Activated CD4-positive, alpha-beta memory T cell treated with anti-CD3 and anti-CD28 coated beads for 36 hours (primary cell): Measurements from ENCODE around the gene TH. TPM values are rescaled to one million over a fixed set of nuclear protein-coding genes. Genes with fewer than 3 reads are reported as not detected.
"Not testable (repeated sequence)": the region's sequence is repeated elsewhere in the genome, so short reads cannot be mapped to it uniquely, and the experiment has no call there.

Experiments
- CTCF ChIA-PET: fragments of 350-600 bp; sonication (Branson Sonifier 250); formaldehyde crosslinking; loops from one replicate; lab custom pipeline; 2021; ENCODE audit warnings: antibody characterized with exemption, inconsistent platforms; lab: Charles Lee
- POLR2A ChIA-PET: fragments of 350-600 bp; sonication (Branson Sonifier 250); formaldehyde crosslinking; loops from one replicate; lab custom pipeline; 2021; ENCODE audit warnings: antibody characterized with exemption; lab: Charles Lee
- DNase-seq: peaks from one replicate; pipeline ENCODE4 v3.0.0-alpha.2; 2020
- H3K27ac Mint-ChIP-seq: one replicate; pipeline ENCODE4 v1.8.0; 2021; ENCODE audit warnings: mixed read lengths
- H3K27me3 Mint-ChIP-seq: one replicate; pipeline ENCODE4 v1.8.0; 2021; ENCODE audit warnings: mixed read lengths
- H3K36me3 Mint-ChIP-seq: one replicate; pipeline ENCODE4 v1.8.0; 2021; ENCODE audit warnings: mixed read lengths
- H3K4me1 Mint-ChIP-seq: one replicate; pipeline ENCODE4 v1.8.0; 2021; ENCODE audit warnings: low read depth, mixed read lengths
- H3K4me3 Mint-ChIP-seq: one replicate; pipeline ENCODE4 v1.8.0; 2021; ENCODE audit warnings: mild to moderate bottlenecking, mixed read lengths
- H3K9me3 Mint-ChIP-seq: one replicate; pipeline ENCODE4 v1.8.0; 2021; ENCODE audit warnings: mixed read lengths
- intact Hi-C: fragments of 100-400 bp; cut with micrococcal nuclease; formaldehyde crosslinking; loops from one replicate; pipeline ENCODE4 v1.15.1; 2023
- total RNA-seq, 2 experiments: library from RNA; stranded (reverse); gene quantifications; one replicate each; pipeline ENCODE4 v1.2.3, GENCODE V29; 2021

TH gene
- total RNA-seq, 2 experiments from 2014 or later: not detected

DNA sequence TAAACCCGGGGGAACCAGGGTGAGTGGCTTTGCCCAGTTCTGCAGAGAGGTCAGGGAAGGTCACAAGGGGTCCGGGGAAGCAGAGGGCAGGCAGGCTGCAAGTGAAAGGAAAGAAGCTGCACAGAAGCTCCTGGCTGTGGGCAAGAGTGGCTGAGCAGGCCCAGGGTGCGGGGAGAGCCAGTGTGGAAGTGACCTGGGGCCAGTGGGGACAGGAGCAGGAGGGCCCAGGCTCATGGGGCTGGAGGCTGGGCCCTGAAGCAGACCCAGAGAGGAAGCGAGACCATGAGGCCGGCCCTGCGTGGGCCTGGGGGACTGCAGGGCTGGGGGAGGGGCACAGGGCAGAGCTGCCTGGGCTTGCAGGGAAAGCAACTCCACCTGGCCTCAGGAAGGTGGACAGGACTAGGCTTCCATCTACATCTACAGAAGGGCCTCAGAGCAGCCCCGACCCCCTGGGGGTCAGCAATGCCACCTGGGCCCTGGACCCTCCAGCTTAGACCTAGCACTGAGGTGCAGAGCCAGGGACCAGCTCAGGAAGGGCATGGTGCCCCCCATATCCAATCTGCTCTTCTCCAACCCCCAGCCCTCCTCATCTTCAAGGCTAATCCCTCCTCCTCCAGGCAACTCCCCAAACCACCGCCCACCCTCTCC is 44.0 kb downstream of the TH start:
- no peaks in the 10 kb centered on the region for H3K9me3 Mint-ChIP-seq
- ChIA-PET CTCF (no interaction called here), POLR2A (no interaction called here)
- no peak overlapping the region for H3K27ac Mint-ChIP-seq
- no peak overlapping the region for H3K4me3 Mint-ChIP-seq
- peaks cover 27% of the 10 kb centered on the region for H3K27me3 Mint-ChIP-seq
- H3K4me1 Mint-ChIP-seq: no peaks in the 10 kb centered on the region
- H3K36me3 Mint-ChIP-seq: no peaks in the 10 kb centered on the region
- no peak for DNase-seq
- intact Hi-C loops: no loop called here

DNA sequence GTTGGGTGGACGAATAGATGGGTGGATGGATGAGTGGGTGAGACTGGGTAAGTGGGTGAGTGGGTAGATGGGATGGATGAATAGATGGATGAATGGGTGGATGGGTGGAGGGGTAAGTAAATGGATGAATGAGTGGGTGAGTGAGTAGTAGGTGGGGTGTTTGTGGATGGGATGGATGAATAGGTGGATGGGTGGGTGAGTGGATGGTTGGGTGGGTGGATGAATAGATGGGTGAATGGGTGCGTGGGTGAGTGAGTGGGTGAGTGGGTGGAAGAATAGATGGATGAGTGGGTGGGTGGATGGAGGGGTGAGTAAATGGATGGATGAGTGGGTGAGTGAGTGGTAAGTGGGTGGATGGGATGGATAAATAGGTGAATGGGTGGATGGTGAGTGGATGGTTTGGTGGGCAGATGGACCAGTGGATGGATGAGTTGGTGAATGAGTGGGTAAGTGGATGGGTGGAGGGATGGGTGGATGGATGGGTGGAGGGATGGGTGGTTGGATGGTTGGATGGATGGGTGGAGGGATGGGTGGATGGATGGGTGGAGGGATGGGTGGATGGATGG is 45.0 kb downstream of the TH start:
- no peak for DNase-seq

DNA sequence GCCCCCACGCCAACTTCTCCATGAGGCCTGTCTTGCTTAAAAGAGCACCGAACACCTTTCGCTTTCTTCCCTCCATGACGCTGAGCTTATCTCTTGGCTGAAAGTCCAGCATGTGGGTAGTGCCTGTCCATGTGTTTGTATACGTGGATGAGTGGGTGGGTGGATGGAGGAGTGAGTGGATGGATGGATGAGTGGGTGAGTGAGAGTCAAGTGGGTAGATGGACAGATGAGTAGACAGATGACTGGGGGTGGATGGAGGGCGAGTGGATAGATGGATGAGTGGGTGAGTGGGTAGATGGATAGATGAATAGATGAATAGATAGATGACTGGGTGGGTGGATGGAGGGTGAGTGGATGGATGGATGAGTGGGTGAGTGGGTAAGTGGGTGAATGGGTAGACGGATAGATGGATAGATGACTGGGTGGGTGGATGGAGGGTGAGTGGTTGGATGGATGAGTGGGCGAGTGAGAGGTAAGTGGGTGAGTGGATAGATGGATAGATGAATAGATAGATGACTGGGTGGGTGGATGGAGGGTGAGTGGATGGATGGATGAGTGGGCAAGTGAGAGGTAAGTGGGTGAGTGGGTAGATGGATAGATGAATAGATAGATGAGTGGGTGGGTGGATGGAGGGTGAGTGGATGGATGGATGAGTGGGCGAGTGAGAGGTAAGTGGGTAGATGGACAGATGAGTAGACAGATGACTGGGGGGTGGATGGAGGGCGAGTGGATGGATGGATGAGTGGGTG is 46.7 kb downstream of the TH start:
- DNase-seq, H3K36me3 Mint-ChIP-seq, intact Hi-C loops, H3K27ac Mint-ChIP-seq, H3K4me3 Mint-ChIP-seq, H3K4me1 Mint-ChIP-seq, POLR2A ChIA-PET, H3K9me3 Mint-ChIP-seq: not testable (repeated sequence)
- CTCF ChIA-PET: interaction anchor here (0.8 to 1.5 kb wide), 2 partner anchors 17 to 27 kb away, joined by 3 to 6 read pairs; no protein-coding TSS in a partner anchor
- H3K27me3 Mint-ChIP-seq: peaks cover 23% of the 10 kb centered on the region

More for the DNA sequence above, 45.0 kb downstream of the TH start:
- no peak overlapping the region for H3K4me3 Mint-ChIP-seq
- no peaks in the 10 kb centered on the region for H3K9me3 Mint-ChIP-seq
- H3K4me1 Mint-ChIP-seq: no peaks in the 10 kb centered on the region
- no peak overlapping the region for H3K27ac Mint-ChIP-seq
- ChIA-PET CTCF (no interaction called here), POLR2A (no interaction called here)
- H3K36me3 Mint-ChIP-seq: no peaks in the 10 kb centered on the region
- peaks cover 24% of the 10 kb centered on the region for H3K27me3 Mint-ChIP-seq
- intact Hi-C loops: no loop called here

DNA sequence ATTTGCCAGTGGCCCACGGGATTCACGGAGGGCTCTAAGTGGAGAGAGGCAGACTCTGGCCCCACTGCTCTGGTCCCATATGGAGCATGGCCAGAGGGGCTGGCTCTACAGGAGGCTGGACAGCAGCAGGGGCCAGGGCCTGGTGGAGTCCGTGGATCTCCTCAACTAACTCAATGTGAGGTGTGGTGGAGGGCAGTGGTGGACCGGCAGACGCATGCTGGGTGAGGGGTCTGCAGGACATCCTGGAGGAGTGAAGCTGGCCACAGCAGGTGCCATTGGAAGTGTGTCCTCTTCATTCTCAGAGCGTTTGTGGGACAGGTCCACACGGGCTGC is 48.0 kb downstream of the TH start:
- CTCF ChIA-PET: interaction anchor here (1.5 kb wide), 1 partner anchor 28 kb away, joined by 6 read pairs; no protein-coding TSS in a partner anchor
- no peak for DNase-seq
- intact Hi-C loops: no loop called here

DNA sequence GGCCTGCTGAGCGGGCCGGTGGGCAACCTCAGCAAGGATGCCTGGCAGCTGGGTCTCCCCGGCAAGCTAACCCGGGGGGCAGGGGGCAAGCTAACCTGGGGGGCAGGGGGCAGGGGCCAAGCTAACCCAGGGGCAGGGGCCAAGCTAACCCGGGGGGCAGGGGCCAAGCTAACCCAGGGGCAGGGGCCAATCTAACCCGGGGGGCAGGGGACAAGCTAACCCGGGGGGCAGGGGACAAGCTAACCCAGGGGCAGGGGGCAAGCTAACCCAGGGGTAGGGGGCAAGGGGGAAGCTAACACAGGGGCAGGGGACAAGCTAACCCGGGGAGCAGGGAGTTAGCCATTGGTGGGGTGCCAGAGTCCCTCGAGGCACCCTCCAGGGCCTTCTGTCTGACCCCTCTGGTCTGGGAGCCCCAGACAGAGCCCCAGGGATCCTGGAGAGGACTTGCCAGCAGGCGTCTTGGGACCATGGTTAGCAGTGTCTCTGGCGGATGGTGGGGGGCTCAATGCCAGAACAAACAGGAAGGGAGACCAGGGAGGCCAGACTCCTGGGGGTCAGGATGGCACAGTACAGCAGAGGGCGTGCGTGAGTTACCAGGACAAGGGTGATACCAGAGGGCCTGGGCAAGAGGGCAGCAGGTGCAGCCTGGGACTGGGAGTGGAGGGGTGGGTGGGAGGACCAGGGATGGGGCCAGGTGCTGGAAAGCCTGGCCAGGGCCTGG is 48.5 kb downstream of the TH start:
- H3K36me3 Mint-ChIP-seq: no peaks in the 10 kb centered on the region
- H3K4me3 Mint-ChIP-seq: no peak overlapping the region
- no peaks in the 10 kb centered on the region for H3K9me3 Mint-ChIP-seq
- DNase-seq: no peak
- intact Hi-C loops: no loop called here
- POLR2A ChIA-PET: no interaction called here
- no peak overlapping the region for H3K27ac Mint-ChIP-seq
- no peaks in the 10 kb centered on the region for H3K4me1 Mint-ChIP-seq
- CTCF ChIA-PET: interaction anchor here (0.6 to 1.0 kb wide), 3 partner anchors 26 to 35 kb away, joined by 3 to 4 read pairs (median 3); no protein-coding TSS in a partner anchor
- H3K27me3 Mint-ChIP-seq: peaks cover 29% of the 10 kb centered on the region

More for the DNA sequence above, 48.0 kb downstream of the TH start:
- no peaks in the 10 kb centered on the region for H3K9me3 Mint-ChIP-seq
- H3K27ac Mint-ChIP-seq: no peak overlapping the region
- H3K4me1 Mint-ChIP-seq: no peaks in the 10 kb centered on the region
- H3K36me3 Mint-ChIP-seq: no peaks in the 10 kb centered on the region
- peaks cover 29% of the 10 kb centered on the region for H3K27me3 Mint-ChIP-seq
- H3K4me3 Mint-ChIP-seq: no peak overlapping the region
- POLR2A ChIA-PET: no interaction called here

DNA sequence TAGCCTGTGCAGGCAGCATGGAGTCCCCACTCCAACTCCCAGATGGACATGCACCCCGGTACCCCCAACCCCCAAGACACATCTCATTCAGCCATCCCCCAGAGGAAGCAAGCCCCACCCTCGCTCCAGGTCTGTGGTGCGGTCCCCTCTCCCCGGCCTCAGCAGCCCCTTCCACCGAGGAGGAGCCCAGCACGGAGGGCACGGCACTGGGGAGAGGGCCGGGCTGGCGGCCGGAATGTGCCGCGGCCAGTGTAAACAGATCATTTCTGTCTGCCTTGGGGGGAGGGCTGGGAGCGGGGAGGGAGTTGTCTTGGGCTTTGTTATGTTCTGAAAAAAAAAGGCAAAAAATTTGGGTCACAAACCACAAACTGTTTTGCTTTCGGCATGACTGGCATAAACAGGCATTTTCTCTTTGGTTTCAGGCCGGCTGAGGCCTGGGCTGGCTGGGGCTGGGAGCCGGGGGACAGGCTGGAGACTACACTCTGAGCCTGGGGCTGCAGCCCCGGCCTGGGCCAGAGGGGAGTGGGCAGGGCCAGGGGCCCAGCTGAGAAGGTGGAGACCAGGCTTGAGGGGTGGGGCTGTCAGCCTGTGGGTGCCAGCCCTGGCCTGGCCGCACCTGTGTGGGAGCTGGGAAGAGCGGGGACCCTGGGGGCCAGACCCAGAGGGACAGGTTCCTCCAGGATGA is 49.3 kb downstream of the TH start:
- CTCF ChIA-PET: interaction anchor here (0.6 to 1.0 kb wide), 3 partner anchors 27 to 34 kb away, joined by 3 to 4 read pairs (median 3); no protein-coding TSS in a partner anchor
- no peak overlapping the region for H3K4me3 Mint-ChIP-seq
- H3K27ac Mint-ChIP-seq: no peak overlapping the region
- POLR2A ChIA-PET: no interaction called here
- no peak for DNase-seq
- intact Hi-C loops: no loop called here
- no peaks in the 10 kb centered on the region for H3K36me3 Mint-ChIP-seq
- no peaks in the 10 kb centered on the region for H3K9me3 Mint-ChIP-seq
- H3K4me1 Mint-ChIP-seq: no peaks in the 10 kb centered on the region
- H3K27me3 Mint-ChIP-seq: peaks cover 29% of the 10 kb centered on the region

DNA sequence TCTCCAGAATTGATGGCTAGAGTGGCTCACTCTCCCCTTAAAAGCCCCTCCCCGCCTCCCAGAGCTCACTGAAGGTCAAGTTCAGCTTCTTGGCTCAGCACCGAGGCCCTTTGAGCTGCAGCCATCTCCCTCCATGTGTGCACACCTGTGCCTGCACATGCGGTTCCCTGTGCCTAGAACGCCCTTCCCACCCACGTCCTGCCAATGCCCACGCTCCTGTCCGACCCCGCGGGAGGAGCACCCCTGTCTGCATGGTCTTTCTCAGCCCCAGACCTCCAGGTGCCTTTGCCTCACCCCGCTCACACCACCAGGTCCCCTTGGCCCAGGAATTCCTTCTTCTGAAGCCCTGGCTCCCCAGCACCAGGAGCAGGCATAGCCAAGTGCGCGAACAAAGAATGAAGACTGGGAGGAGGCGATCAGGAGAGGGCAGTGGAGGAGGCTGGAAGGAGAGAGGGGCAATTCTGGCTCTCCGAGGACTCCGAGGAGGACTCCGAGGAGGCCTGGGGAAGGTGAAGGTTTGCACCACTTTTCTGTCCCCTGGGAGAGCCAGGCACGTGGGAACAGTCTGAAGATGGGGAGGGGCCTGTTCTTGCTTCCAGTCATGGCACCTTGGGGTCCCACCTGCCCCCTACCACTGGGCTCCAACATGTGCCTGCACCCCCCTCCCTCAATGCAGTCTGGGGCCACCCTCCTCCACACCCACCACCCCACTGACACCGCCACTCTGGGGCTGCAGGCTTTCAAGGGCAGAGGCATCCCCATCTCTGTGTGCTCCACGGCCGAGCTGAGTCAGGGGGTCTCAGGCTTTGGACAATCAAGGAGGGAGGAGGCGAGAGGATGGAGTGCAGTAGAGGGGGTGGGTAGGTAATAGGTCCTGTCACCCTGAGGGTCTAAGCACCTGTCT is 50.1 kb downstream of the TH start:
- no peak overlapping the region for H3K27ac Mint-ChIP-seq
- no peak overlapping the region for H3K4me3 Mint-ChIP-seq
- POLR2A ChIA-PET: no interaction called here
- peaks cover 2% of the 10 kb centered on the region for H3K9me3 Mint-ChIP-seq
- no peak for DNase-seq
- H3K4me1 Mint-ChIP-seq: no peaks in the 10 kb centered on the region
- CTCF ChIA-PET: interaction anchor here (1.2 kb wide), 1 partner anchor 31 kb away, joined by 3 read pairs; no protein-coding TSS in a partner anchor
- H3K36me3 Mint-ChIP-seq: no peaks in the 10 kb centered on the region
- intact Hi-C loops: no loop called here
- H3K27me3 Mint-ChIP-seq: peaks cover 28% of the 10 kb centered on the region

DNA sequence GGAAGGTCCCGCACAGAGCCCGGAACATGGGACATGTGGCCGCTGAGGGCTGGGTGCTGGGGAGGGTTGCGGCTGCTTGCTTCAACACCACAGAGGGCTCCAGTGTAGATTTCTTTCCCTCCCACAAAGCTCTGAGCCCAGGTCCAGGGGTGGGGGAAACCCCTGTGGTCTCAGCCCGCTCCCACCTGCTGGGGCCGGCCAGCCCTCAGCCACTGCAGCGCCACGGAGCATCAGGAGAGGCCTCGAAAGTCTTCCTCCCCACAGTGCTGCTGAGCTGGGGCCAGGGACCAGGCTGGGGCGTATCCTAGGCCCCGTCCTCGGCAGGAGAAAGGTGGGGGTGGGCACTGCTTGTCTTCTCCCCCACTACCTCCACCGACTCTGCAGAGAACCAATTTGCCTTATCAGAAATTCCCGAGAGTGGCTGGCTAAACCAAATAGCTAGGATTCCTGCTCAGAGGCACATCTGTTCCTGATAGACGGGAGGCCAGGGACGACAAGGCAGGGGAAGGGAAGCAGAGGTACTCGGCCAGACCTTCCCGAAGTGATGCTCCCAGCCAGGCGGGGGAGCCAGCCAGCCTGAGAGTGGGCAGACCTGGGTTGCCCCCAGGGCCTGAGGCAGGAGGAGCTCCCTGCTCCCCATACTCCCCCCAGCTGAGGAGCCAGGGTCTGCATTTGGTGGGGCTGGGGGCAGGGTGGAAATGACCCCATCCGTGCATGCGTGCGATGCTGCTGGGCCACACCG is 51.1 kb downstream of the TH start:
- Mint-ChIP-seq H3K4me3 (no peak overlapping the region), H3K9me3 (peaks cover 5% of the 10 kb centered on the region), H3K27ac (no peak overlapping the region), H3K36me3 (no peaks in the 10 kb centered on the region), H3K4me1 (no peaks in the 10 kb centered on the region), H3K27me3 (peaks cover 28% of the 10 kb centered on the region)
- intact Hi-C loops: no loop called here
- DNase-seq: no peak
- ChIA-PET CTCF (interaction anchor here (1.2 kb wide), 1 partner anchor 32 kb away, joined by 3 read pairs; no protein-coding TSS in a partner anchor), POLR2A (no interaction called here)

DNA sequence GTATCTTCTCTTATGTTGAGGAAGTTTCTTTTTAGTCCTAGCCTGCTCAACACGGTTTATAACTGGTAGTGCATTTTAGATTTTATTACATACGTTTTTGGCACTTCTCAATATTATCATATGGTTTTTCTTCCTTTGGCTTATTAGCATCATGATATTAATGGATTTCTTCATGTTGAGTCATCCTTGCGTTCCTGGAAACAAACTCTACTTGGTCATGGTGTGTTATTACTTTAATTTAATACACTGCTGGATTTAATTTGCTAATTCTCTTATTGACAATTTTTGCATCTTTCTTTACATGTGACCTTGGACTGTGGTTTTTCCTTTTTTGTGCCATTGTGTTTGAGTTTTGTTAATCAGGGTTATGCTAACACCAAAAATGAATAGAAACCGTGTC is 52.9 kb downstream of the TH start:
- POLR2A ChIA-PET: no interaction called here
- Mint-ChIP-seq H3K36me3 (no peaks in the 10 kb centered on the region), H3K9me3 (peaks cover 5% of the 10 kb centered on the region), H3K4me3 (no peak overlapping the region), H3K27ac (no peak overlapping the region), H3K27me3 (peaks cover 20% of the 10 kb centered on the region), H3K4me1 (no peaks in the 10 kb centered on the region)
- intact Hi-C loops: no loop called here
- DNase-seq: no peak
- CTCF ChIA-PET: no interaction called here

DNA sequence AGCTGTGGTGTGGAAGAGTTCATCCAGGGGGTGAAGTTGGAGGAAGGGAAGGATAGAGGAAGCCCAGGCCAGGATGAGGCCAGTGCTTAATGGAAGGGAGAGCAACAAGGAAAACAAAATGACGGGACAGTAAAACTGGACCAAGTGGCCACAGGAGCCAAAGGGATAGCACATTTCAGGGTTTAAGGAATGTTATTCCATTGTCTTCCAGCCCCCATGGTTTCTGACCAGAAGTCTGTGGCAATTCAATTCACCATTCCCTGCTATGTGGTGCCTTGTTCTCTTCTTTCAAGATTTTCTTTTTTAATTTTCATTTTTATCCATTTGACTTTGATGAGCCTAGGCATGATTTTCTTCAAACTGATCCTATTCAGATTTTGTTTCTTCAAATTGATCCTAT is 54.9 kb downstream of the TH start:
- CTCF ChIA-PET: no interaction called here
- Mint-ChIP-seq H3K36me3 (no peaks in the 10 kb centered on the region), H3K27ac (no peak overlapping the region), H3K27me3 (peaks cover 13% of the 10 kb centered on the region), H3K4me1 (no peaks in the 10 kb centered on the region), H3K4me3 (no peak overlapping the region), H3K9me3 (peaks cover 5% of the 10 kb centered on the region)
- POLR2A ChIA-PET: no interaction called here
- DNase-seq: no peak
- intact Hi-C loops: no loop called here
